ENCODE results near the gene GRB2. TPM values are rescaled to one million over a fixed set of nuclear protein-coding genes. Genes with fewer than 3 reads are reported as not detected.

Gene GRB2
- total RNA-seq = 60.8 and 64.8 TPM in 2 replicates

GRCh38 chr17:75405365-75406221 lies at the start of gene GRB2:
Gene GRB2 (minus strand): TSS chr17:75405678. CDS start chr17:75393628, 12,050 bp downstream.

GRCh38 chr17:75289115-75289831 lies 116.2 kb downstream of the GRB2 start, which contains the start of gene SLC25A19:
Gene SLC25A19 (minus strand): TSS chr17:75289433. CDS start chr17:75286764, 2,669 bp downstream.

GRCh38 chr17:75270966-75271232 lies 134.6 kb downstream of the GRB2 start, which contains the start of gene MIF4GD:
Gene MIF4GD (minus strand): TSS chr17:75271231. CDS start chr17:75270195, 1,036 bp downstream.

Other genes starting within 250 kb of the GRB2 start
- 91.0 and 101 TPM in 2 replicates for gene SUMO2, start 222.7 kb downstream of the GRB2 start, total RNA-seq
- gene NUP85, start 200.0 kb downstream of the GRB2 start, total RNA-seq = 26.6 and 57.5 TPM in 2 replicates
- 16.9 and 17.9 TPM in 2 replicates for gene GGA3, start 144.1 kb downstream of the GRB2 start, total RNA-seq
- 40.4 and 69.1 TPM in 2 replicates for gene MRPS7, start 143.8 kb downstream of the GRB2 start, total RNA-seq
- 19.2 and 27.3 TPM in 2 replicates for gene MIF4GD, start 134.4 kb downstream of the GRB2 start, total RNA-seq
- gene SLC25A19, start 116.2 kb downstream of the GRB2 start, total RNA-seq = 4.3 and 17.3 TPM in 2 replicates
- gene TMEM94, start 51.0 kb upstream of the GRB2 start, total RNA-seq = 67.1 and 74.8 TPM in 2 replicates
- 12.5 and 26.1 TPM in 2 replicates for gene CASKIN2, start 109.9 kb upstream of the GRB2 start, total RNA-seq
- 18.1 and 24.4 TPM in 2 replicates for gene TSEN54, start 110.8 kb upstream of the GRB2 start, total RNA-seq
- gene LLGL2, start 120.0 kb upstream of the GRB2 start, total RNA-seq = 8.3 and 34.5 TPM in 2 replicates
- gene MYO15B, start 182.1 kb upstream of the GRB2 start, total RNA-seq = 4.1 and 24.6 TPM in 2 replicates
- 0.25 TPM in 1 of 2 replicates, not detected in the other for gene SMIM5, start 227.8 kb upstream of the GRB2 start, total RNA-seq